ENCODE measurements around the gene ATG4A.
A peak's percentile ranks its signal among the peaks of the same experiment; 100 is the strongest.

ATG4A gene, protein sequence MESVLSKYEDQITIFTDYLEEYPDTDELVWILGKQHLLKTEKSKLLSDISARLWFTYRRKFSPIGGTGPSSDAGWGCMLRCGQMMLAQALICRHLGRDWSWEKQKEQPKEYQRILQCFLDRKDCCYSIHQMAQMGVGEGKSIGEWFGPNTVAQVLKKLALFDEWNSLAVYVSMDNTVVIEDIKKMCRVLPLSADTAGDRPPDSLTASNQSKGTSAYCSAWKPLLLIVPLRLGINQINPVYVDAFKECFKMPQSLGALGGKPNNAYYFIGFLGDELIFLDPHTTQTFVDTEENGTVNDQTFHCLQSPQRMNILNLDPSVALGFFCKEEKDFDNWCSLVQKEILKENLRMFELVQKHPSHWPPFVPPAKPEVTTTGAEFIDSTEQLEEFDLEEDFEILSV

DNA sequence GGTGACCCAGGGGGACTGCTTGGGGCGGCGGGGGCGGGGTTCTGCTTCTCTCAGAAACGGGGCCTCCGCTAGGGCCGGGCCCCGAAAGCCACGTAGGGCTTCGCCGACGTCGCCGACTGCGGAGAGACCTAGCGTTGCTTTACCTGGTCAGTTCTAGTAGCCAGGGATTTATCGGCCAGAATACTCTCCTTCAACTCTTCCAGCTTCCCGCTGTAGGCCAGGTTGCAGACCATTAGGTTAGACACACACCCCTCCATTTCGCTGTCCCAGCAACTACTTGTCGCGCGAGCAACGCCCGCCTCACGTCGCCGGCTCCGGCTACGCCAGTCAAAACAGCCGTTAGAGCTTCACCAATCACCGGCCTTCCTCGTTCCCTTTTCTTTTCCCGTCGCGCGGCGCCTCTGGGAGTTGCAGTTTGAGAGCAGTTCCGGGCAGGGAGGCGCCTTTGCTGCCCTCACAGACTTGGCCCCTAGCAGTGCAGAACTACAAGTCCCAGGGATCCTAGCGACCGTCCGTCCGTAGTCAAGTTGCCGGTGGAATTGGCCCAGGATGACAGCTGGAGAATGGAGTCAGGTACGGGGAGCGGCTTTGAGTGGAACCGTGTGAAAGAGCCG is at the start of gene ATG4A, which contains the start of gene PSMD10:
ATG4A (plus strand) TSS at position 515 of the 614 bp plus-strand sequence; CDS start at position 564, 49 bp downstream.
PSMD10 (minus strand) TSS at position 279 of the 614 bp plus-strand sequence; CDS start at position 257, 22 bp downstream.
- peak; percentile 95 for DNase-seq

DNA sequence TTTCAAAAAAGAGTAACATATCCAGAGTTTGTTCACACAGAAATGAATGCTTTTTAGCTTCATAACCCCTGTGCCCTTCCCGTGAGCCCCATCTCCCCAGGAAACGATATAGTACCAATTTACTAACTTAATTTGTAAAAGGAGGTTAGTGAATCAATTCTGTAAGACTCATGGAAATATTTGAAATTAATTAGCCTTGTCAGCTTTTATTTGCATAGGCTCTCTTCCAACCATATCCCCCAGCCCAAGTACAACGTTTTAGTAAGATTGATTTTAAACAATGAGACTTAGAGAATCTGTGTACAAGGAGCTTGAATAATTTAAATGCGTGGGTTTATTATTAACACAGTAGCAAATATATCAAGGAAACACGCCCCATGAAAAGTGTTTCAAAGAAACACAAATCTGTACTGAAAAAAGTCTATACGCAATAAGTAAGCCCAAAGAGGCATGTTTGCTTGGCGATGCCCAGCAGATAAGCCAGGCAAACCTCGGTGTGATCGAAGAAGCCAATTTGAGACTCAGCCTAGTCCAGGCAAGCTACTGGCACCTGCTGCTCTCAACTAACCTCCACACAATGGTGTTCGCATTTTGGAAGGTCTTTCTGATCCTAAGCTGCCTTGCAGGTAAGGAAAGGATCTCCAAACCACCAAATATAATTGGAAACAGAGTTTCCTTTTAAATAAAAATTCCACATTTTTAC is 46.9 kb upstream of the ATG4A start, which contains the start of gene VSIG1:
VSIG1 (plus strand) TSS at position 512 of the 703 bp plus-strand sequence; CDS start at position 578, 66 bp downstream.
- DNase-seq, result no peak

DNA sequence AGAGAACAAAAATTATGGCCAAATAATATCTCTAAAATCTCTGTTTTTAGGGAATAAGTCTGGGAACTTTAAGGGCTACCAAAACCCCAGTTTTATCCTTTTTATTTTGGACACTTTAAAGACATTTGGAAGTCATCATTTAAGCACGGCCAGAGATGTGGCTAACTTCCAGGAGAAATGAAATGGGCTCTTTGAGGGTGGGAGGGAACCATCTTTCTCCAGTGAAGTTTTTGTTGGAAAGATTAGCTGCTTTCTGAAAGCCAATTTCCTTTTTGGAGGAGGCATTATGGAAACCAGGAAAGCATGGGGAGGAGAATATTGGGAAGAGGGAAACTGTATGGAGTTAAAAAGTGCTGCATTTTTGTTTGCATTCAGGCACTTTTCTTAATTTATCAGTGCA is 41.9 kb upstream of the ATG4A start:
- DNase-seq, result no peak

DNA sequence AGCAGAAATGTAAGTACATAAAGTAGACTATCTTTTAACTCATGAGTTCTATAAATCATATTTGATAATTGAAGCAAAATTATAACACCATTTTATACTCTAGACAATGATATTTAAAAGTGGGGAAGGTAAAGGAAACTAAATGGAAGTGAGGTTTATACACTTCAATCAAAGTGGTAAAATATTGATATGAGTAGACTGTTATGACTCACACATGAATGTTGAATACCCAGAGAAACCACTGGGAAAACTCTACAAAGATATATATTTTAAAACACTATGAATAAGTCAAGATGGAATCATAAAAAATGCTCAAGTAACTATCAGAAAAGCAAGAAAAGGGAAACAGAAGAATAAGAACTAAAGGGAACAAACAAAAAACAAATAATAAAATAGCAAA is 38.4 kb upstream of the ATG4A start:
- DNase-seq, result no peak

DNA sequence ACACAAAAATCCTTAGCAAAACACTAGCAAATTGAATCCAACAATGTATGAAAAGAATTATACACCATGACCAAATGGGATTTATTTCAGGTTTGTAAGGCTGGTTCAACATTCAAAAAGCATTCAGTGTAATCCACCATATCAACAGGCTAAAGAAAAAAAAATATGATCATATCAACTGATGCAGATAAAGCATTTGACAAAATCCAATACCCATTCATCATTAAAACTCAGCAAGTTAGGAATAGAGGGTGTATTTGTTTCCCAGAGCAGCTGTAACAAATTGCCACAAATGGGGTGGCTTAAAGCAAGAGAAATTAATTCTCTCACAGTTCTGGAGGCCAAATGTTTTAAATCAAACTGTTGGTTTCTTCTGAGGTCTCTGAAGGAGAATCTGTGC is 36.0 kb upstream of the ATG4A start:
- no peak for DNase-seq

DNA sequence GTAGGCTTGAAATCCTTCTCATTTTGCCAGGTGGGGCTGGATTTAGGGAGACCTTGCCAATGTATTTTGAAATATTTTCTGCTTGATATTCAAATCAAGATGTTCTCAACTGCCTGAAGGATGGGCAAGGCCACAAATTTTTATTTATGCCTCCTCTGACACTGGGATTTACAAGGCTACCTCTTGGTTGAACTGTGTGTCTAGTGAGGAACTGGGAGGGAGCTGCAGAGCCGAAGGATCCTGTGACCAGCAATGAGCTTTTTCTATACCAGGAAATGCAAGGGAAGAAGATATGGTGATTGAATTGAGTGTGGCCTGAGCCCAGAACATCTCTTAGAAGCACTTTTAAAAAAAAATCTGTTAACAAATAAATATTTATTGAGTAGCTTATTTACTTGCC is 31.8 kb upstream of the ATG4A start:
- no peak for DNase-seq

DNA sequence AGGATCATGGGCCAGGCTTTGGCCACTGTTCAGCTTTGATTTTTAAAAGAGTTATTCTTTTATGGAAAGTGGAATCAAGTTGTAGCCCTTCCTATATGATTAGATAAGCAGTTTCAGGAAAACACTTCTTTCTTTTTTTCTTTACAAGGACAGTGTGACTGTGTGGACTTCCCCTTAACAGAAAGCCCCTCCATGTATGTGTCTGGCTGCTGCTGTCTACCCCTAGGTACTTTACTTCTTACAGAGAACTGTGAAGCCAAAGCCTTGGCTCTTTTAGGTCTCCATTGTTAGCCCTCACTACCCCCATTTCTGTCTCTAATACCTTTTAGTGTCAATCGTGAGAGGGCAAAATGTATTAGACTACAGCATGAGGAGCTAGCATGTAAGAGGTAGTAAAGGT is 27.6 kb upstream of the ATG4A start:
- DNase-seq, result no peak

DNA sequence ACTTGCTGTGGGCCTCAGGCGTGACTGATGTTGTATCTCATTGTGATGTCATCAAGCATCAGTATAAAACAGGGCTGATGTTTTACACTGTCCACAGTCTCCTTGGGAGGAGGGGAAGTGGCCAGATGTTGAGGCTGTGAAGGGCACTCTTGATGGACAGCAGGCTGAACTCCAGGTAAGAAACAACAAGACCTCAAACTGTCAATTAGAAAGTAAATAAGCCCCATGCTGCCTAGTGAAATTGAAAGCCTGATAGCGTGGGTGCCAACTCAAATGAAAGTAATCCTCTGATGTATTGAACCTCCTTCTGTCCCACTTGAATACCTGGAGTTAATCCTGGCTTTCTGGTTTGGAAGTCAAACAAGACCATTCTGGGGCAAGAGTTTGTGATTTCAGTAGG is 27.0 kb upstream of the ATG4A start:
- DNase-seq, result no peak

DNA sequence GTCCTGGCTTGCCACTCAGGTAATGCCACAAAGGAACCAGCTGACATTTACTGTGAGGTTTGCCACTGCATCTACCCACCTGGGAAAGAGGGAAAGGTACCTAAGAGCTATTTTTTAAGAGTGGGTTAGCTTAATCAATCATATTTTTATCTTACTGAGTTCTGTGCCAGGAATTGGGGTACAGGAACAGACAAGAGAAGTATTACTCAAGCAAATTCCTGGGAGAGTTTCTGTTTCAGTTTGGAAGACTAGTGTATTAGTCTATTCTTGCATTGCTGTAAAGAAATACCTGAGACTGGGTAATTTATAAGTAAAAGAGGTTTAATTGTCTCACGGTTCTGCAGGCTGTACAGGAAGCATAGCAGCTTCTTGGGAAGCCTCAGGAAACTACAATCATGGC is 23.5 kb upstream of the ATG4A start:
- DNase-seq, result no peak

DNA sequence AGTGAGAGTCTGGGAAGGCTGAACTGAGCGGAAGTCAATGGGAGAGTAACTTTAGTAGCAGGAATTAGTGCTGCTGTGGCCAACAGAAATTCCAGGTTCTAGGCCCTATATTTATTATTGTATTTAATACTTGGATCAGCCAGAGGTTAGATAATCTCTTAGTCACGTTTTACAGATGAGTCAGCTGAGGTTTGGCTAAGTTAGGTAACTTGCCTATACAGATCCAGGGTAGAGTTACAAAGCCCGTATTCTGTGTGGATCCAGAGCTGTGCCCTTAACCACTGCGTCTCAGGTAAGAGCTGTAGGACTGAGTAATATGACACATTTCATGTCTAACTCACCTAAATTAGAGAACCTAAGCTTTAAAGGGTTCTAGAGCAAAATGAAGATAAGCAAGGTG is 20.7 kb upstream of the ATG4A start:
- DNase-seq, result no peak

DNA sequence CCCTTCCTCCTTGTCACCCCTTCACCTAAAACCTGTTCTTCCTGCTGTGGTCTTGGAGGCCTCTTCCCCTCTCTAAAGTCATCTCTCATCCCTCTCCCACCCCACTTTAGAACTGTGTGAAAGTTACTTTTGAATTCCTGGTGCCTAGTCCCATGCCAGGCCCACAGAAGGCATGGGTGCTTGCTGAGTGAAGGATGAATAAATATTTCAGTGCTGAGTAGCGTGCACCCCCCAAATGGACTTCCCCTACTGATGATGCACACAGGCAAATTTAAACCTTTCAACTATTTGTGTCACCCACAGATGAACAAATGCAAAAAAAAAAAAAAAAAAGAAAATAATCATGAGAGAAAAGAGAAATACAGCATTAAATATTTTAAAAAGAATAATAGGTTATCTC is 20.0 kb upstream of the ATG4A start:
- no peak for DNase-seq

DNA sequence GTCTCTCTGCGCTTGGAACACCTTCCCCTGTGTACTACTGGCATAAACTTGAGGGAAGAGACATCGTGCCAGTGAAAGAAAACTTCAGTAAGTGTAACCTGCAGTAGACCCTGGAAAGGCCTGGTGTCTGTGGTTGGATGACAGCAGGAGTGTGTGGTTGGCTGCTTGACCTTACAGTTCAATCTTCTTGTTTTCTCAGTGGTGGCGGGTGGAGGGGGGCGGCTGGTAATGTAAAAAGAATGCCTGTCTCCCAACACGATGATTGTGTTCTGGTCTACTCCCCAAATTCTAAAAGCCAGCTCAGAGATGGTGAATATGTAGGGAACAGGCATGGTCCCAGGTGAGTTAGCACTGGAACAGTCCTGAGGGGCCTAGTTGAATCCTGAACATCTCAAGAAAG is 18.8 kb upstream of the ATG4A start:
- no peak for DNase-seq

DNA sequence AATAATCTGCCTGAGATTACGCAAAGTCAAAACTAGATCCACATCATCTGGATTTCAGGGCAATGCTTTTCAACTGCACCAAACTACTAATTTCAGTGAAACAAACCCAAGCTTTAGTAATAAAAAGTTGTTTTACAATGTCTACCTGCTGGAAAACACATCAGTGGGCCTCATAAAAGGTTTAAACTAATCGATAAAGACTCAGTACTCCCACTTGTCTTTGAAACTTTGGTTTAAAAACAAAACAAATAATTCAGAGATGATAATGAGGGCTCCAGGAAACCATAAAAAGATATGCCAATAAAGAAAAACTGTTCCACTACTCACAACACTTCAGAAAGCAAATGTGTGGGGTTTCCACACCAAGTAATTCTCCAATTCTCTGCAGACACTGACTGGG is 10.5 kb upstream of the ATG4A start:
- DNase-seq, result no peak

DNA sequence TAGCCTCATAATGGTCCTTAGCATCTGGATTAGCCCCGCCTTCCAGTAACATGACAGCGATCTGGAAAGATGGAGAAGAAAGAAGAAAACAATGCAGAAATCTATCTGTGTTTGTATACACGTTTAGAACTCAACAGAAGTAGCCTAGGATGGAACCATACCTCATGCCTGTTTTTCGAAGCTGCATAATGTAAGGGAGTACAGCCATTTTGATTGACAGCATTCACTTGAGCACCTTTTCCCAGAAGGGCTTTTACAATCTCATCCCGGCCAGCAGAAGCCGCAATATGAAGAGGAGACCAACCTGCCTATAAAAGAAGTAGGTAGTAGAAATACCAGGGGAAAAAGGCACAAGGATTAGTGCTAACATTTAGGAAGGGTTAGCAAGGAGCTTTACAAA is 3.8 kb upstream of the ATG4A start:
- no peak for DNase-seq

DNA sequence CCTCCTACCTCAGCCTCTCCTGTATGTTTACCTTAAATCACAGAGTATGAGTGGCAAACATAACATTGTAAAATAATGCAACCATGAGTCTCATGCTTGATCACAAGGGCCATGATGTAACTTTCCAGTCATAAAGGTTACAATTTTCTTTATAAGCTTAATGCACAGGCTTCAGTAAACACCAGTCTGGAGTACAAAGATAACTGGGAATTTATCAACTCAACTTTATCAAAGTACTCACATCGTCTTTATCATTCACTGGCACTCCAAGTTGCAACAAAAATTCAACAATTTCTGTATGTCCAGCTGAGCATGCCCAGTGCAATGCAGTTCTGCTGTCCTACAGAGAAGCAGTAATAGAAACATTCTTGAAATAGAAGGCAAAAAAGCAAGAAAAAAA is 3.1 kb upstream of the ATG4A start:
- no peak for DNase-seq

DNA sequence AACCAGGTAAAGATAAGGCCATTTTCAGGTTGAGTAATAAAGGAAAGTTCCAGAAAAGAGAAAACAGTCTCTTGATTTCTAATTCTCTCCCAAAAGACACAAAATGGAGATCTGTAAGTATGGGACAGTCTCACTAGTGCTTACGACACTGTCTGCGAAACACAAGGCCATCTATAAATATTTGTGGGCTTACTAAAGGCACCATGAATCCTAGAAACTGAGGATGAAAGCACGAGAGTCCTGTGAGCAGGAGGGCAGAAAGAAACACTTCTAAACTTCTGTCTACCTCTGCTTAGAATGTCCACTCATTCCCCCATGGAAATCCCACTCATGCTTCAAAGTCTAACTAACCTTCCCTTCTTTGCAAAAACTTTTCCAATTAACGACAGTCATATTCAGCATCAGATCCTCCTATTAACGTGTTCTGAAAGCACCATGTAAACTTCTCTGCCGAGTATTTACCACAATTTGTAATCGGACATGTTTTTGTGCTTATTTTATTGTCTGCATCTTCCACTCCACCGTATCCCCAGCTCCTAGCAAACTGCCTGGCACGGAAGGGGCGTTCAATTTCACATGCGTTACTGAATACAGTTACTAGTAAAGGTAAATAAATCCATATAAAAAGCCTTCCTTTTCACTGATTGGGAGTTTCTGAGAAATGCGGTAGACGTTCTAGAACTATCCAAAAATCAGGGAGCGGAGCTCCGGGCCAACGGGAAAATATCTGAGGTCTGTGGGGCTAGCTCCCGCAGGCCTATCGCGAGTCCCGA is 901 bp upstream of the ATG4A start:
- peak; percentile 2 for DNase-seq

DNA sequence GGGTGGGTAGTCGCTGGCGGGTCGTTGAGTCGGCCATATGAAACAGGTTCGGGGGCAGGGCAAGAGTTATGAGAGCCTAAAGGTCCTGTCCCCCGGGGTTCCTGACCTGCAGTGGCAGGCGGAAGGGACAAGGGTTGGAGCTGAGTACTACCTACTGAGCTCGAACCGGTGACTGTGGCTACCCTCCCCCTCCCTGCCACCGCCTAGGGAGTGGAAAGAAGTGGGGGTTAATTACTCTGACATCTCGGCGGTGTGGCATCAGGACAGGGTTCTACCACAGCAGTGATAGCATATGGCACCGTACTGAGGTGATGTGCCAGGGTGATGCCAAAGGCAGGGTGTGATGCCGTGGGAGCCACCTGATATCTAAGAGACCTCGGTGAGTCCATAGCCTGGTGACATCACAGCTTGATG is 307 bp downstream of the ATG4A start:
- DNase-seq, result peak; percentile 46

DNA sequence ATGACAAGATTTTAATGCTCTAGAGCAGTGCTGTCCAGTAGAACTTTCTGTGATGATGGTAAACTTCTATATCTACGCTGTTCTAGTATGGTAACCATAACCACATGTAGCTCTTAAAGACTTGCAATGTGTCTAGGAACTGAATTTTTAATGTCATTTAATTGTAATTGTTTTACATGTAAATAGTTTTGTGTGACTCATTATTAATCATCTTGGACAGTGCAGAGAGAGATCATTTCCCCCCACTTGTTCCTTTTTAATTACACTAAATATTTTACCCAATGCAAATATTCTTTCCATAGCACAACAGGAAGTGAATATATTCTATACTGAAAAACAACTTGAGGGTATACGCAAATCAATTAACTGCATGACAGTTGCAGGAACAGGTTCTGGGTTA is 5.8 kb downstream of the ATG4A start:
- DNase-seq, result no peak

DNA sequence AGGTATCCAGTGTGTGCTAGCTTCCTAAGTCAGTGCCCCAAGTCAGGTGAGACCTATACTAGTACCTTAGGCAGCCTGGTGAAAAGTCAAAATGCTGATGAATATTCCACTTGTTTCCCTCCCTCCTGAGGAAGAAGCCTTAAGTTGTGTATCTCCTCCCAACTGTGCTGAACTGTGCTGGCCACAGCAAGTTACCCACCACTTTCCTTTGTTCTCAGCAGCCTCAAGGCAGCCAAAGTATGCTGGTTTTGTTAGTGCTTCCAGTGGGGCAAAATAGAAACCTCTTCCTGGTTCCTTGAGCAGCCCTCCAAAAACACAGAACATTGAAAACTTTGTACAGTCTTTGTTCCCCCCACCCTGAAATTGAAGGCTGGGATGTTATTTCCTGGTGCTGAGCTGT is 13.9 kb downstream of the ATG4A start:
- no peak for DNase-seq

DNA sequence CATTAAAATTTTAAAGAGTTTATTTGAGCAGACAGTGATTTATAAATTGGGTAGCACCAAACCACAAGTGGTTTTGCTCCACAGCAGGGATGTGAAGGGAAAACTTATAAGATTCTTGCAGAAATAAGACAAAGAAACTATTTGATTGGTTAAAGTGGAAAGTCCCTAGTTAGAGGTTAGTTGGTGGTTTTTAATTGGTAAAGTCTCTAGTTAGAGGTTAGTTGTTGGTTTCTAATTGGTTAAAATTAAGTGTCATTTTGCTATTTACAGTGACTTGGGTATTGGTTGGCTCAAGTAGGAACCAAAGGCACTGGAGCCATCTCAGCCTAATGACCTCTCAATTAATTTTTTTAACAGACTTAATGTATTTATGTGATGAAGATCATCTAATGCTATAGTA is 23.0 kb downstream of the ATG4A start:
- DNase-seq, result no peak

DNA sequence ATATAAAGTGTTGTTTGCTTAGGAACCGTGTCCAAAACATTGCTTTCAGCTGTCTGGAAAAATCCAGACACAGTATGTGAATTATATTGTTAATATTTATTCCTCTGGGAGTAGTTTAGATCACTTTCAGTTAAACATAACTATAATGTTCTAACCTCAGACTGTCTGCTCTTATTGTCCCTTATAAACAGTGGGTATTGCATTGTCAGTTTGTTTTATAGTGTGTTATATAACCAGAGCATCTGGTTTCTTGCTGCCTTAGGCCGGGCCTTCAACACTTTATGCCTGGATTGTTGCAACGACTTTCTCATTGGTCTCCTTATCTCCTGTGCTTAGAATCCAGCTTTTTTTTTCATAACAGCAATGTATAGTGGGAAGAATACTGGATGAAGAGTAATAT is 26.4 kb downstream of the ATG4A start:
- no peak for DNase-seq

DNA sequence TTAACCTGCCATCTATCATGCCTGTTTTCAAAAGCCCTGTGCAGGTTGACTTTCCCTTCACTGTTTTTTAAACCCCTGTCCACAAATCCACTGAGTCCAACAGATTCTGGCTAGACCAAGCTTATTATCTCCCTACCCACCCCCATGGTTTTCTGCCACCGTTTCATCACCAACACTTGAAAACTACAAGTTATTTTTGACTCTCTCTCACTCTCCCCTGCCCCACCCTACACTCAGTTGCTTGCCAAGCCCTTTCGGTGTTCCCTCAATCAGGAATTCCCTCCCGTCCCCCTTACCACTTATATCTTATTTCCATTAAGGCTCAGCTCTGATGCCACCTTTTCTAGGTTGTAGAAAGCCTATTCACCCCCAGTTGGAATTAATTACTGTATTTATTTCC is 29.7 kb downstream of the ATG4A start:
- no peak for DNase-seq

DNA sequence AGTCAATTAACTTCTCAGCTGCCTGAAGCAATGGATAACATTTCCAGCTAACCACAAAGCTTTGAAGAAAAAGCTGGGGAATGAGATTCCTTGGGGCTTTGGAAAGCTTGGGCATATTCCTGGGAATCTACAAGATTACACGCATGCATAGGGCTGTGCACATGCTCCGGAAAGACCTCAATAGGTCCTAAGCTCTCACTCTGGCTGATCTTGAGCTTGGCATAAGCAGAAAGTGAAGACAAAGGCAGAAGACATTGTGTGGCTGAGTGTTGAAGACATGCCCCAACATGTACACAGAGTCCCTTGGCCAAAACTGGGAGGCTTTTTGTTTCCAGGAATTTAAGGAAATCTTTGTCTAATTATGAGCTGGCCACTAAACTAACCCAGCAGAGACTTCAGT is 31.2 kb downstream of the ATG4A start:
- DNase-seq, result no peak
